ENCODE data around the gene FKBP1B.
"Not testable (repeated sequence)": the region's sequence is repeated elsewhere in the genome, so short reads cannot be mapped to it uniquely, and the experiment has no call there.

FKBP1B gene

GRCh38 chr2:24049485-24050021 lies at the start of gene FKBP1B:
Gene FKBP1B, plus strand, starts transcription at chr2:24049741. Its CDS starts 109 bp downstream, at chr2:24049850.
- DNase-seq (ENCODE audit: low read depth, low spot score): no peak

GRCh38 chr2:24007693-24008092 lies 41.8 kb upstream of the FKBP1B start:
- no peak for DNase-seq (ENCODE audit: low read depth, low spot score)

GRCh38 chr2:24008672-24009366 lies 40.7 kb upstream of the FKBP1B start:
- DNase-seq (ENCODE audit: low read depth, low spot score): no peak

GRCh38 chr2:24009367-24009679 lies 40.2 kb upstream of the FKBP1B start:
- no peak for DNase-seq (ENCODE audit: low read depth, low spot score)

- DNase-seq (ENCODE audit: low read depth, low spot score): no peak
Measured at GRCh38 chr2:24009680-24010476, 39.7 kb upstream of the FKBP1B start, which contains the start of gene MFSD2B. Gene MFSD2B, plus strand, starts transcription at chr2:24010085. Its CDS starts 12 bp downstream, at chr2:24010097.

GRCh38 chr2:24010477-24011249 lies 38.9 kb upstream of the FKBP1B start:
- no peak for DNase-seq (ENCODE audit: low read depth, low spot score)

GRCh38 chr2:24011250-24012104 lies 38.1 kb upstream of the FKBP1B start:
- no peak for DNase-seq (ENCODE audit: low read depth, low spot score)

- no peak for DNase-seq (ENCODE audit: low read depth, low spot score)
Measured at GRCh38 chr2:24012521-24013188, 36.9 kb upstream of the FKBP1B start.

GRCh38 chr2:24014902-24015301 lies 34.6 kb upstream of the FKBP1B start:
- DNase-seq (ENCODE audit: low read depth, low spot score): not testable (repeated sequence)

GRCh38 chr2:24015562-24016375 lies 33.8 kb upstream of the FKBP1B start:
- DNase-seq (ENCODE audit: low read depth, low spot score): peak; percentile 52

GRCh38 chr2:24016376-24016761 lies 33.2 kb upstream of the FKBP1B start:
- no peak for DNase-seq (ENCODE audit: low read depth, low spot score)

- no peak for DNase-seq (ENCODE audit: low read depth, low spot score)
Measured at GRCh38 chr2:24016853-24017703, 32.5 kb upstream of the FKBP1B start.

GRCh38 chr2:24017711-24018110 lies 31.8 kb upstream of the FKBP1B start:
- no peak for DNase-seq (ENCODE audit: low read depth, low spot score)

- no peak for DNase-seq (ENCODE audit: low read depth, low spot score)
Measured at GRCh38 chr2:24018241-24018640, 31.3 kb upstream of the FKBP1B start.

- no peak for DNase-seq (ENCODE audit: low read depth, low spot score)
Measured at GRCh38 chr2:24019729-24020128, 29.8 kb upstream of the FKBP1B start.

- DNase-seq (ENCODE audit: low read depth, low spot score): no peak
Measured at GRCh38 chr2:24020244-24020643, 29.3 kb upstream of the FKBP1B start.

- no peak for DNase-seq (ENCODE audit: low read depth, low spot score)
Measured at GRCh38 chr2:24021122-24021998, 28.2 kb upstream of the FKBP1B start.

All from brain pericyte (primary cell).